Stomach (tissue), 19 donors: ENCODE results near the gene SRI. TPM values are rescaled to one million over a fixed set of nuclear protein-coding genes. Genes with fewer than 3 reads are reported as not detected.

Source experiments
- DNase-seq, 2 donors: peaks; one replicate each; pipeline versions ENCODE4 v3.0.0 to v3.0.0-alpha.2; 2013 to 2019
- H3K27ac ChIP-seq, 5 donors: fragments of 200-600 bp in 4 of 5; sonication (generic) in 4 of 5; one replicate each; pipeline ENCODE4 v1.5.1; 2013 to 2019; ENCODE audit warnings: mild to moderate bottlenecking in 1 of 5, moderate library complexity in 1 of 5
- H3K27me3 ChIP-seq, 3 donors: fragments of 200-600 bp; sonication (generic); one replicate each; pipeline ENCODE4 v1.5.1; 2017 to 2019; ENCODE audit warnings: mixed run types in 1 of 3
- H3K36me3 ChIP-seq, 4 donors: fragments of 200-600 bp; sonication (generic); 1 replicate in 3 of 4; 2 replicates in 1 of 4; pipeline ENCODE4 v1.5.1; 2016 to 2019
- H3K4me1 ChIP-seq, 4 donors: fragments of 200-600 bp; sonication (generic); one replicate each; pipeline ENCODE4 v1.5.1; 2016 to 2019
- H3K4me3 ChIP-seq, 4 donors: fragments of 200-600 bp; sonication (generic) in 3 of 4; one replicate each; pipeline ENCODE4 v1.5.1; 2016 to 2019; ENCODE audit warnings: mild to moderate bottlenecking in 1 of 4
- H3K9me3 ChIP-seq, 4 donors: fragments of 200-600 bp; sonication (generic); one replicate each; pipeline ENCODE4 v1.5.1; 2016 to 2019
- EP300 ChIP-seq: sonication (generic); formaldehyde crosslinking; IDR thresholded peaks from one replicate; pipeline ENCODE4 v1.6.1; 2017; ENCODE audit warnings: antibody characterized with exemption
- POLR2A ChIP-seq, 4 donors: fragments of 450-650 bp; IDR thresholded peaks; one replicate each; pipeline ENCODE4 v1.6.1; 2016; ENCODE audit warnings: antibody characterized with exemption in 4 of 4, control low read depth in 2 of 4, mild to moderate bottlenecking in 1 of 4, moderate library complexity in 1 of 4
- POLR2AphosphoS5 ChIP-seq, 3 donors: sonication (generic); formaldehyde crosslinking; IDR thresholded peaks; one replicate each; pipeline ENCODE4 v1.6.1; 2016; ENCODE audit warnings: antibody characterized with exemption in 3 of 3
- WGBS, 5 donors: extraction: QIAGEN DNeasy Blood & Tissue Kit in 3 of 5; methylation state at CpG; one replicate each; pipeline versions ENCODE4 v1.1.5 to v1.1.7; 2013 to 2018; 5-methylcytosine and 5-hydroxymethylcytosine counted together
- intact Hi-C: fragments of 100-400 bp; cut with DNase I; formaldehyde crosslinking; loops from one replicate; pipeline ENCODE4 v1.15.1; 2023; ENCODE audit warnings: low total_unique reads
- long read RNA-seq, 10 donors: transcript quantifications; one replicate each; lab custom pipeline, GENCODE V29; 2026
- polyA plus RNA-seq, 3 donors: library from polyadenylated mRNA; stranded (reverse); fragments of 200-250 nt; gene quantifications; one replicate each; pipeline ENCODE4 v1.2.3, GENCODE V29; 2013
- total RNA-seq, 5 donors: library from RNA; depleted of rRNA; stranded (reverse); fragments of >200 nt; gene quantifications; one replicate each; pipeline versions ENCODE4 v1.1.0 to v1.2.3, GENCODE V29; 2014 to 2016
- TF ChIP-seq, protein P1 (sequence below), 7 experiments: fragments of 450-650 bp in 4 of 7; fragments of 200-600 bp in 3 of 7; sonication (generic) in 3 of 7; IDR thresholded peaks; one replicate each; pipeline ENCODE4 v1.5.1; 2016 to 2019; ENCODE audit warnings: antibody characterized with exemption in 7 of 7, control low read depth in 2 of 7, mild to moderate bottlenecking in 1 of 7
- donor health status: healthy with polysubstance abuse.
- donor health status: Bipolar disorder and iron deficiency.
- donor health status: healthy.

The SRI gene
- total RNA-seq (100 to 1,000 TPM in 1 of 5 donors, 10 to 100 TPM in 4; 23.3 to 102 (median 70.3) TPM), polyA plus RNA-seq (100 to 1,000 TPM in 2 of 3 donors, 10 to 100 TPM in 1; 57.0 to 107 (median 101) TPM)
- long read RNA-seq, donor 1, transcript SRI-201 (8 exons, 2,010 nt): major isoform, 40 of 139 reads
- long read RNA-seq, donor 1, transcript SRI-202 (8 exons, 653 nt): minor isoform, 7 of 139 reads
- long read RNA-seq, donor 1, transcript SRI-206 (4 exons, 903 nt): minor isoform, 34 of 139 reads
- long read RNA-seq, donor 1, partial matches to known transcripts: 55 of 139 reads
- long read RNA-seq, donor 1, other reads (novel, unspliced or antisense): 0 of 139 reads
- long read RNA-seq, donor 2, transcript SRI-206 (4 exons, 903 nt): minor isoform, 20 of 91 reads
- long read RNA-seq, donor 2, transcript SRI-202 (8 exons, 653 nt): minor isoform, 5 of 91 reads
- long read RNA-seq, donor 2, transcript SRI-201 (8 exons, 2,010 nt): major isoform, 42 of 91 reads
- long read RNA-seq, donor 2, partial matches to known transcripts: 19 of 91 reads
- long read RNA-seq, donor 2, other reads (novel, unspliced or antisense): 0 of 91 reads
- long read RNA-seq, donor 3, transcript SRI-206 (4 exons, 903 nt): minor isoform, 26 of 110 reads
- long read RNA-seq, donor 3, transcript SRI-201 (8 exons, 2,010 nt): major isoform, 36 of 110 reads
- long read RNA-seq, donor 3, partial matches to known transcripts: 44 of 110 reads
- long read RNA-seq, donor 3, other reads (novel, unspliced or antisense): 0 of 110 reads
- long read RNA-seq, donor 4, transcript SRI-201 (8 exons, 2,010 nt): major isoform, 6 of 9 reads
- long read RNA-seq, donor 4, partial matches to known transcripts: 0 of 9 reads
- long read RNA-seq, donor 4, other reads (novel, unspliced or antisense): 0 of 9 reads
- long read RNA-seq, donor 5, transcript SRI-201 (8 exons, 2,010 nt): major isoform, 52 of 111 reads
- long read RNA-seq, donor 5, transcript SRI-206 (4 exons, 903 nt): minor isoform, 21 of 111 reads
- long read RNA-seq, donor 5, transcript SRI-207 (6 exons, 1,024 nt): minor isoform, 8 of 111 reads
- long read RNA-seq, donor 5, partial matches to known transcripts: 30 of 111 reads
- long read RNA-seq, donor 5, other reads (novel, unspliced or antisense): 0 of 111 reads
- long read RNA-seq, donor 6, transcript SRI-201 (8 exons, 2,010 nt): major isoform, 107 of 279 reads
- long read RNA-seq, donor 6, transcript SRI-206 (4 exons, 903 nt): minor isoform, 66 of 279 reads
- long read RNA-seq, donor 6, transcript SRI-207 (6 exons, 1,024 nt): minor isoform, 7 of 279 reads
- long read RNA-seq, donor 6, partial matches to known transcripts: 95 of 279 reads
- long read RNA-seq, donor 6, other reads (novel, unspliced or antisense): 0 of 279 reads
- long read RNA-seq, donor 7, transcript SRI-206 (4 exons, 903 nt): minor isoform, 47 of 159 reads
- long read RNA-seq, donor 7, transcript SRI-201 (8 exons, 2,010 nt): major isoform, 58 of 159 reads
- long read RNA-seq, donor 7, transcript SRI-202 (8 exons, 653 nt): minor isoform, 6 of 159 reads
- long read RNA-seq, donor 7, transcript SRI-207 (6 exons, 1,024 nt): minor isoform, 7 of 159 reads
- long read RNA-seq, donor 7, partial matches to known transcripts: 38 of 159 reads
- long read RNA-seq, donor 7, other reads (novel, unspliced or antisense): 0 of 159 reads
- long read RNA-seq, donor 8, transcript SRI-206 (4 exons, 903 nt): minor isoform, 30 of 156 reads
- long read RNA-seq, donor 8, transcript SRI-201 (8 exons, 2,010 nt): major isoform, 63 of 156 reads
- long read RNA-seq, donor 8, transcript SRI-207 (6 exons, 1,024 nt): minor isoform, 5 of 156 reads
- long read RNA-seq, donor 8, partial matches to known transcripts: 58 of 156 reads
- long read RNA-seq, donor 8, other reads (novel, unspliced or antisense): 0 of 156 reads
- long read RNA-seq, donor 9, transcript SRI-201 (8 exons, 2,010 nt): major isoform, 59 of 192 reads
- long read RNA-seq, donor 9, transcript SRI-206 (4 exons, 903 nt): minor isoform, 48 of 192 reads
- long read RNA-seq, donor 9, transcript SRI-207 (6 exons, 1,024 nt): minor isoform, 8 of 192 reads
- long read RNA-seq, donor 9, partial matches to known transcripts: 76 of 192 reads
- long read RNA-seq, donor 9, other reads (novel, unspliced or antisense): 0 of 192 reads
- long read RNA-seq, donor 10, transcript SRI-202 (8 exons, 653 nt): major isoform, 27 of 127 reads
- long read RNA-seq, donor 10, transcript SRI-206 (4 exons, 903 nt): major isoform, 27 of 127 reads
- long read RNA-seq, donor 10, transcript SRI-201 (8 exons, 2,010 nt): minor isoform, 21 of 127 reads
- long read RNA-seq, donor 10, partial matches to known transcripts: 47 of 127 reads
- long read RNA-seq, donor 10, other reads (novel, unspliced or antisense): 0 of 127 reads

DNA sequence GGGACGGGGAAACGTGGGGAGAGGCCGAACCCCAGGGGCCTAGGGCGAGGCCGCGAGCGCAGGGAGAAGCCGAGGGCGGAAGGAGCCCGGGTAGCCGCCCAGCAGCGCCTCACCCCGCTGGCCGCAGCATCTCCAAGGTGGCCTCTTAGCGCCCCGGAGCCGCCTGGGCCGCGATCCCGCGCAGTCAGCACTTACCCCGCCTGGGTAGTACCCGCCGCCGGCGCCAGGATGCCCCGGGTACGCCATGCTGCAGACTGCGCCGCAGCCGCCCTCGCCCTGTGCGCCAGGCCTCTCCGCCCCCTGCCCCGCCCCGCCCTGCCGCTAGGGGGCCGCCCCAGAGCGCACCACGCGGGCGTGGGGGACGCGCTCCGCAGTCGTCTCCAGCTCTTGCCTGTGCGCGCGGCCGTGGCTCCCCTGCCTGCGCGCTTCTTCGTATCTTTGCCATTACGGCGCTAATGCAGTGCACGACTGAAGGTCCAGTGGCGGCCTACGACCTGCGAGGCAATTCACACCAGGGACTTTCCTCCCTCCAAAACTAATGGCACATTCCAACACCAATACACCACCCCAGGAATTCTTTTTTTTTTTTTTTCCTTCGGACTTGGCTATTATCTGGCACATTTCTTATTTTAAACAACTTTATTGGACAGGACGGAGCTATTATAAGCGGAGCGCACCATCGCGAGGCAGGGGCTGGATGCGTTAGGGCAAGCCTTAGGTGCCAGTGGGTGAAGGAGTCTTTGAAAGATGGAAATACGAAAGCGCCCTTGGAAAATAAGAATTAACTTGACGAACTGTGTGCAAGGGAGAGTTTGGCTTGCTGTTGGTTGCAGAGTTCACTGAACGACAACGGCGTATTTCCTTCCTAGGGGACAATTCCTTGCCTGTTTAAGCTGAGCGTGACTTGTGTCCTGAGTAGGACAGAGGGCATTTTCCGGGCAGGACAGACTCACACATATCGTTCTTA lies at the start of gene SRI:
TSS of gene SRI (minus strand) at position 258 of the 967 bp plus-strand sequence. CDS start at position 246, 12 bp downstream.
- peaks cover 10 to 45% (median 25%) of the 10 kb centered on the region in 4 donors for H3K4me1 ChIP-seq
- WGBS, 5 donors: 0 to 1% (median 0%) methylated on average over 30 to 75 of the region's 75 CpGs
- peak within 1 kb of the TSS; percentile 89 to 97 (median 94) for H3K4me3 ChIP-seq
- peak within 1 kb of the TSS; percentile 92 to 96 (median 92) for H3K27ac ChIP-seq
- H3K27me3 ChIP-seq: no peaks in the 10 kb centered on the region
- peak; percentile 89 to 96 for DNase-seq
- H3K9me3 ChIP-seq: no peaks in the 10 kb centered on the region
- H3K36me3 ChIP-seq: peaks cover 11 to 20% (median 19%) of the 10 kb centered on the region in 4 donors
- intact Hi-C loops: no loop called here
- TF ChIP-seq POLR2A (IDR thresholded peaks at IDR 0.05): no peak
- peak; percentile 44 to 86 (median 71) for TF ChIP-seq POLR2AphosphoS5 (IDR thresholded peaks at IDR 0.05)
- TF ChIP-seq, protein P1, sequence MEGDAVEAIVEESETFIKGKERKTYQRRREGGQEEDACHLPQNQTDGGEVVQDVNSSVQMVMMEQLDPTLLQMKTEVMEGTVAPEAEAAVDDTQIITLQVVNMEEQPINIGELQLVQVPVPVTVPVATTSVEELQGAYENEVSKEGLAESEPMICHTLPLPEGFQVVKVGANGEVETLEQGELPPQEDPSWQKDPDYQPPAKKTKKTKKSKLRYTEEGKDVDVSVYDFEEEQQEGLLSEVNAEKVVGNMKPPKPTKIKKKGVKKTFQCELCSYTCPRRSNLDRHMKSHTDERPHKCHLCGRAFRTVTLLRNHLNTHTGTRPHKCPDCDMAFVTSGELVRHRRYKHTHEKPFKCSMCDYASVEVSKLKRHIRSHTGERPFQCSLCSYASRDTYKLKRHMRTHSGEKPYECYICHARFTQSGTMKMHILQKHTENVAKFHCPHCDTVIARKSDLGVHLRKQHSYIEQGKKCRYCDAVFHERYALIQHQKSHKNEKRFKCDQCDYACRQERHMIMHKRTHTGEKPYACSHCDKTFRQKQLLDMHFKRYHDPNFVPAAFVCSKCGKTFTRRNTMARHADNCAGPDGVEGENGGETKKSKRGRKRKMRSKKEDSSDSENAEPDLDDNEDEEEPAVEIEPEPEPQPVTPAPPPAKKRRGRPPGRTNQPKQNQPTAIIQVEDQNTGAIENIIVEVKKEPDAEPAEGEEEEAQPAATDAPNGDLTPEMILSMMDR (IDR thresholded peaks at IDR 0.05): peak in 5 of 7 experiments; percentile 30 to 98 (median 94)

- intact Hi-C loops: no loop called here
- H3K36me3 ChIP-seq: no peaks in the 10 kb centered on the region
- WGBS, 5 donors: 79 to 93% (median 91%) methylated on average over 3 of the region's 3 CpGs
- no peak for DNase-seq
- H3K27ac ChIP-seq: no peak overlapping the region
- H3K4me3 ChIP-seq: no peak overlapping the region
- no peaks in the 10 kb centered on the region for H3K9me3 ChIP-seq
- TF ChIP-seq EP300 (no peak), POLR2A (IDR thresholded peaks at IDR 0.05) (no peak), POLR2AphosphoS5 (IDR thresholded peaks at IDR 0.05) (no peak)
- TF ChIP-seq, protein P1 (IDR thresholded peaks at IDR 0.05): no peak
- no peaks in the 10 kb centered on the region for H3K4me1 ChIP-seq
- no peaks in the 10 kb centered on the region for H3K27me3 ChIP-seq
Measured at GRCh38 chr7:88269586-88269985, 49.7 kb upstream of the SRI start.
